Erythroblast (primary cell): ENCODE measurements around the gene POLR3E.

Experiments
- GATA1 ChIP-seq: IDR thresholded peaks from 2 replicates; pipeline ENCODE4 v1.6.1; 2011; ENCODE audit warnings: low read depth, mild to moderate bottlenecking, control low read depth, low read length, moderate library complexity
- POLR2A ChIP-seq: IDR thresholded peaks from 2 replicates; pipeline ENCODE4 v1.6.1; 2011; ENCODE audit warnings: mild to moderate bottlenecking, low read length

DNA sequence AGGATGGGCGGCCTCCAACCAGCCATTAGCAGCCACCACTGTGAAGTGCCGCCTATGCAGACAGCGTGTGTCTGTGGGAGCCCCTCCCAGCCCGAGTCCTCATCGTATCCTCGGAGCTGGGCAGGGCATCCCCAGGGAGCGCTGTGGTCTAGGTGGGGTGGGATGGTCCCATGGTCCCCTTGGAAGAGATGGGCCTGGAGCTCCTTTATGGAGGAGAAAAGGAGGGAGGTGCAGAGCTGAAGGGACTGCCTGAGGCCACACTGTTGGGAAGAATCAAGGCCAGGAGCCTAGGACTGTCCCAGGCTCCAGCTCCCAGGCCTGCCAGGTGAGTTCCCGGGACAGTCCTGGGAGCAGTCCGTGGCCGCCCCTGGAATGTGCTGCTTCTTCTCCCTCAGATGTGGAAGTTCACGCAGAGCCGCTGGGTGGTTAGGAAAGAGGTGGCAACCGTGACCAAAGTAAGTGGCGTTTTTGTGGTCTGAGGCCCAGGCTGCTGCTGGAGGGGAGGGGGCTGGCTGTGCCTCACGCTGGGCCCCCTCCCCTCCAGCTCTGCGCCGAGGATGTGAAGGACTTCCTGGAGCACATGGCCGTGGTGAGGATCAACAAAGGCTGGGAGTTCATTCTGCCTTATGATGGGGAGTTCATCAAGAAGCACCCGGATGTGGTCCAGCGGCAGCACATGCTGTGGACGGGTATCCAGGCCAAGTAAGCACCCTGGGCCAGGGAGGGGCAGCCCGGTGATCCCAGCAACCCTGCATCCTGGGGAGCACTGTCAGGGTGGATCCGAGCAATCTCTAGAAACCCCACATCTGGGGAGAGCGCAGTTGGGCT is 27.0 kb downstream of the POLR3E start:
- TF ChIP-seq POLR2A (no peak), GATA1 (no peak)
